Measurements from ENCODE around the gene TMEM44. TPM values are rescaled to one million over a fixed set of nuclear protein-coding genes. Genes with fewer than 3 reads are reported as not detected.

The TMEM44 gene
- total and polyA plus RNA-seq, 2 of the 4 experiments (the other 2 are of a cell fraction) = 9.7 to 24.2 TPM

- TF ChIP-seq, protein P1, sequence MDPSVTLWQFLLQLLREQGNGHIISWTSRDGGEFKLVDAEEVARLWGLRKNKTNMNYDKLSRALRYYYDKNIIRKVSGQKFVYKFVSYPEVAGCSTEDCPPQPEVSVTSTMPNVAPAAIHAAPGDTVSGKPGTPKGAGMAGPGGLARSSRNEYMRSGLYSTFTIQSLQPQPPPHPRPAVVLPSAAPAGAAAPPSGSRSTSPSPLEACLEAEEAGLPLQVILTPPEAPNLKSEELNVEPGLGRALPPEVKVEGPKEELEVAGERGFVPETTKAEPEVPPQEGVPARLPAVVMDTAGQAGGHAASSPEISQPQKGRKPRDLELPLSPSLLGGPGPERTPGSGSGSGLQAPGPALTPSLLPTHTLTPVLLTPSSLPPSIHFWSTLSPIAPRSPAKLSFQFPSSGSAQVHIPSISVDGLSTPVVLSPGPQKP (IDR thresholded peaks at IDR 0.05; ENCODE audit: borderline replicate concordance, low read depth, low read length) = no peak
These were observed 49.6 kb upstream of the TMEM44 start (continued) for GRCh38 chr3:194682694-194683310.

DNA sequence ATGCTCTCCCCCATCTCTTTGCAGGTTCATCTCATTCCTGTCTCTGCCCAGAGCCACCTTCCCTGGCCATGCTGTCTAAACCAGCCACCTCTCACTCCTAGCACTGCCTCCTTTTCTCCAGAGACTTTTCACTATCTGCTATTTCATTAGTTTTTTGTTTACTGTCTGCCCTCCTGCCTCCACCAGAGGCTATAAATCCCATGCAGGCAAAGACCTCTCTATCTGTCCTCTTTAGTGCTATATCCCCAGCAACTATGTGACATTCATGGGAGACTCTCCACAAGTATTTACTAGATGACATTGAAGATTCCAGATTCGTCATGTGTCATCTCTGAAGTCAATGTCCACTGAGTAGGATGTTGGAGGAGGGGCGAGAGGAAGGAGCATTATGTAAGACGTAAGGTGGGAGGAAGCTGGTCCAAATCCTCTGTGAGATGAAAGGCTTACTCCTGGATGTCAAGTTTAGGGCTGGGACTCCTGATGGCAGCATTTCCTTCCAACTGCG lies 49.0 kb upstream of the TMEM44 start:
- Histone ChIP-seq H3K18ac (ENCODE audit: low read depth, low read length) (no peak overlapping the region), H2BK5ac (ENCODE audit: low read depth, low read length, poor library complexity, severe bottlenecking) (no peak overlapping the region), H4K5ac (ENCODE audit: low read depth, low read length) (no peak overlapping the region), H4K91ac (ENCODE audit: insufficient read depth, low read depth, low read length) (no peak overlapping the region), H2BK15ac (ENCODE audit: low read depth, low read length) (no peak overlapping the region), H3K4me3 (ENCODE audit: insufficient read depth, low read depth, low read length) (no peak overlapping the region), H3K4me2 (ENCODE audit: low read depth, low read length) (peak overlapping the region; percentile 14), H2AK5ac (ENCODE audit: low read depth, low read length) (no peak overlapping the region), H3K4me1 (ENCODE audit: control insufficient read depth, insufficient read depth, low read length) (peaks cover 7% of the 10 kb centered on the region), H3K9me1 (ENCODE audit: insufficient read depth, low read length) (0 out of 2 replicates have a peak, but pooled peaks cover 4% of the 10 kb centered on the region), H3K4ac (ENCODE audit: low read depth, low read length) (0 out of 2 replicates have a peak overlapping the region, but pooled peaks have one; percentile 0), H2BK20ac (ENCODE audit: low read depth, low read length) (peak overlapping the region; percentile 5; the same call in 1 of the 2 replicates), H3K56ac (ENCODE audit: extremely low read depth, insufficient read depth, low read length) (no peak overlapping the region), H3K27me3 (ENCODE audit: control insufficient read depth, insufficient read depth, low read length) (no peaks in the 10 kb centered on the region; the same call in 1 of the 2 replicates), H2AFZ (replicated peaks; ENCODE audit: low read length, poor library complexity) (peak overlapping the region; percentile 72), H3K36me3 (ENCODE audit: control insufficient read depth, insufficient read depth, low read length) (peaks cover 4% of the 10 kb centered on the region; the same call in 1 of the 2 replicates), H3K23ac (ENCODE audit: low read depth, low read length) (no peak overlapping the region; the same call in 1 of the 2 replicates), H3K9me3 (ENCODE audit: control insufficient read depth, insufficient read depth, low read length) (no peaks in the 10 kb centered on the region), H4K8ac (ENCODE audit: low read depth in 2 of 2, low read length in 2 of 2) (peak overlapping the region in 1 of 2 experiments; percentile 27; a peak in 2 of 4 replicates), H2AK9ac (replicated peaks; ENCODE audit: low read depth, low read length, poor library complexity) (no peak overlapping the region), H3K14ac (replicated peaks; ENCODE audit: low read depth, low read length) (no peak overlapping the region; the same call in 1 of the 2 replicates), H2BK120ac (ENCODE audit: low read depth, low read length) (0 out of 2 replicates have a peak overlapping the region, but pooled peaks have one; percentile 12), H3K79me1 (ENCODE audit: low read depth in 1 of 2, low read length in 2 of 2) (peaks cover 0 to 10% of the 10 kb centered on the region in 2 experiments; a peak in 2 of 4 replicates), H3K9ac (ENCODE audit: low read depth, low read length) (no peak overlapping the region), H3K27ac (ENCODE audit: insufficient read depth, low read length) (no peak overlapping the region), H4K20me1 (ENCODE audit: insufficient read depth, low read length) (peaks cover 13% of the 10 kb centered on the region)
- DNase-seq (no peak), ATAC-seq (ENCODE audit: low read depth) (no peak)
- in situ Hi-C loops (cut with MboI; ENCODE audit: low sequenced_read_pairs) = no loop called here
- dilution Hi-C loops (cut with HindIII; ENCODE audit: low sequenced_read_pairs, unreplicated experiment) = no loop called here
- CTCF ChIA-PET = interaction anchor here (0.6 to 2.7 kb wide), 23 partner anchors 10 to 588 kb away, joined by 3 to 27 read pairs (median 4); partner anchors contain the start of genes LSG1 and XXYLT1
- POLR2A ChIA-PET (ENCODE audit: unreplicated experiment) = interaction anchor here (0.8 kb wide), 1 partner anchor 10 kb away, joined by 4 read pairs; no protein-coding TSS in a partner anchor
- no peak for TF ChIP-seq FOS (IDR thresholded peaks at IDR 0.05; ENCODE audit: low read depth, low read length)
- TF ChIP-seq MAFK (IDR thresholded peaks at IDR 0.05; ENCODE audit: low read depth, low read length) = no peak
- no CpG with 5 or more reads among the region's 4 CpGs for WGBS, 2 experiments (ENCODE audit: extremely low coverage in 2 of 2, insufficient read length in 1 of 2)
- no TSS peak for BruUV-seq (replicated peaks)
- intact Hi-C loops (cut with micrococcal nuclease) = loop anchor here (1.0 to 2.0 kb wide), 3 partner anchors 424 to 841 kb away; no protein-coding TSS in a partner anchor
